OCI-LY1 (cell line): ENCODE results near the gene LITAFD.

Experiments used
- H2AFZ ChIP-seq: fragments of 200-600 bp; sonication (generic), shearing (Covaris generic); 2 replicates; pipeline ENCODE4 v1.6.0; 2014; ENCODE audit warnings: antibody characterized with exemption, mild to moderate bottlenecking, low read length
- H3F3A ChIP-seq: fragments of 200-600 bp; sonication (generic), shearing (Covaris generic); 2 replicates; pipeline ENCODE4 v1.6.0; 2014; ENCODE audit warnings: mild to moderate bottlenecking, antibody characterized with exemption, low read length, moderate library complexity; ENCODE audit not compliant: insufficient read depth
- H3K27ac ChIP-seq: fragments of 200-600 bp; sonication (generic); 2 replicates; pipeline ENCODE4 v1.5.1; 2014; ENCODE audit warnings: low read length, mixed run types, mild to moderate bottlenecking, low read depth; ENCODE audit not compliant: poor library complexity, severe bottlenecking
- H3K27me3 ChIP-seq: fragments of 200-600 bp; sonication (generic); 2 replicates; pipeline ENCODE4 v1.6.0; 2014; ENCODE audit warnings: antibody characterized with exemption, mild to moderate bottlenecking, low read length, moderate library complexity; ENCODE audit not compliant: insufficient read depth
- H3K36me3 ChIP-seq: fragments of 200-600 bp; sonication (generic); 2 replicates; pipeline ENCODE4 v1.6.1; 2014; ENCODE audit warnings: mild to moderate bottlenecking, antibody characterized with exemption, low read length, moderate library complexity, mixed read lengths; ENCODE audit not compliant: insufficient read depth
- H3K4me1 ChIP-seq: fragments of 200-600 bp; sonication (generic); 2 replicates; pipeline ENCODE4 v1.5.1; 2014; ENCODE audit warnings: mild to moderate bottlenecking, low read length, moderate library complexity; ENCODE audit not compliant: insufficient read depth, severe bottlenecking
- H3K4me2 ChIP-seq: fragments of 200-600 bp; sonication (generic), shearing (Covaris generic); 2 replicates; pipeline ENCODE4 v1.6.1; 2014; ENCODE audit warnings: low read length
- H3K4me3 ChIP-seq: fragments of 200-600 bp; sonication (generic); 2 replicates; pipeline ENCODE4 v1.5.1; 2014; ENCODE audit warnings: low read length, low read depth, mild to moderate bottlenecking, mixed read lengths; ENCODE audit not compliant: poor library complexity, severe bottlenecking
- H3K79me2 ChIP-seq: fragments of 200-600 bp; shearing (Covaris generic); 2 replicates; pipeline ENCODE4 v1.6.1; 2016; ENCODE audit warnings: mixed run types, low read length, mixed read lengths; ENCODE audit not compliant: insufficient read depth
- H3K9ac ChIP-seq: fragments of 200-600 bp; sonication (generic), shearing (Covaris generic); 2 replicates; pipeline ENCODE4 v1.6.1; 2014; ENCODE audit warnings: mild to moderate bottlenecking, low read length, mixed read lengths
- H3K9me2 ChIP-seq: fragments of 200-600 bp; sonication (generic), shearing (Covaris generic); 2 replicates; pipeline ENCODE4 v1.6.1; 2014; ENCODE audit warnings: low read depth, mild to moderate bottlenecking, low read length, mixed read lengths
- H3K9me3 ChIP-seq: fragments of 200-600 bp; shearing (Covaris generic); 2 replicates; pipeline ENCODE4 v1.6.1; 2014; ENCODE audit warnings: low read length, mixed read lengths
- H4K20me1 ChIP-seq: fragments of 200-600 bp; sonication (generic), shearing (Covaris generic); 2 replicates; pipeline ENCODE4 v1.6.0; 2016; ENCODE audit warnings: mild to moderate bottlenecking, low read length; ENCODE audit not compliant: insufficient read depth
- EZH2 ChIP-seq: fragments of 200-600 bp; sonication (generic), shearing (Covaris generic); IDR thresholded peaks from 2 replicates; pipeline ENCODE4 v1.8.0; 2017; ENCODE audit warnings: borderline replicate concordance, mixed run types, mild to moderate bottlenecking, antibody characterized with exemption, low read length, moderate library complexity, mixed read lengths
- TF ChIP-seq, protein P1 (sequence below): fragments of 200-600 bp; sonication (generic), shearing (Covaris generic); IDR thresholded peaks from 2 replicates; pipeline ENCODE4 v1.5.1; 2017; ENCODE audit warnings: mild to moderate bottlenecking, antibody characterized with exemption, low read length, moderate library complexity, mixed read lengths

The LITAFD gene

DNA sequence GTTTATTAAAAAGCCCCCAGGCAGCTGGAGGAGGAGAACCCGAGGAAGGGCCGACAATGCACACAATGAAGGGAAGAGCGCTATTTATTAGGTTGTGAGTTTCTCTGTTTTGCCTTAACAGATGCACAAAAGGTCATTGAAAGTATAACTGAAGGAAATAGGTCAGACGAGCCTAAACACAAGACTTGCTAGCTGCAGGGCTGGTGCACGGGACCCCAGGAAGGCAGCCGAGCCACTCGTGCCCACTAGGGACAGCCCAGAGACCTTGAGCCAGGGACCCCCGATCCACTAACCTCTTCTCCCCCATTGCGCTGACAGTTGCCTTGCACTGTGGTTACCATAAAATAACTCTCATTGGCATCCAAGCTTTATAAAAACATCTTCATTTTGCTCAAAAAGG is 11.3 kb downstream of the LITAFD start:
- Histone ChIP-seq H3K27ac (peak overlapping the region; percentile 96), H3K9me2 (no peaks in the 10 kb centered on the region), H3K4me3 (no peak overlapping the region), H2AFZ (no peak overlapping the region), H3F3A (peaks cover 19% of the 10 kb centered on the region), H3K9ac (peak overlapping the region; percentile 57), H3K27me3 (no peaks in the 10 kb centered on the region), H3K79me2 (no peaks in the 10 kb centered on the region), H3K4me2 (peak overlapping the region; percentile 58), H3K4me1 (peaks cover 69% of the 10 kb centered on the region), H3K9me3 (no peaks in the 10 kb centered on the region), H4K20me1 (no peaks in the 10 kb centered on the region), H3K36me3 (peaks cover 97% of the 10 kb centered on the region)
- TF ChIP-seq, protein P1, sequence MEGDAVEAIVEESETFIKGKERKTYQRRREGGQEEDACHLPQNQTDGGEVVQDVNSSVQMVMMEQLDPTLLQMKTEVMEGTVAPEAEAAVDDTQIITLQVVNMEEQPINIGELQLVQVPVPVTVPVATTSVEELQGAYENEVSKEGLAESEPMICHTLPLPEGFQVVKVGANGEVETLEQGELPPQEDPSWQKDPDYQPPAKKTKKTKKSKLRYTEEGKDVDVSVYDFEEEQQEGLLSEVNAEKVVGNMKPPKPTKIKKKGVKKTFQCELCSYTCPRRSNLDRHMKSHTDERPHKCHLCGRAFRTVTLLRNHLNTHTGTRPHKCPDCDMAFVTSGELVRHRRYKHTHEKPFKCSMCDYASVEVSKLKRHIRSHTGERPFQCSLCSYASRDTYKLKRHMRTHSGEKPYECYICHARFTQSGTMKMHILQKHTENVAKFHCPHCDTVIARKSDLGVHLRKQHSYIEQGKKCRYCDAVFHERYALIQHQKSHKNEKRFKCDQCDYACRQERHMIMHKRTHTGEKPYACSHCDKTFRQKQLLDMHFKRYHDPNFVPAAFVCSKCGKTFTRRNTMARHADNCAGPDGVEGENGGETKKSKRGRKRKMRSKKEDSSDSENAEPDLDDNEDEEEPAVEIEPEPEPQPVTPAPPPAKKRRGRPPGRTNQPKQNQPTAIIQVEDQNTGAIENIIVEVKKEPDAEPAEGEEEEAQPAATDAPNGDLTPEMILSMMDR, result no peak; the same call in 1 of the 2 replicates
- TF ChIP-seq EZH2, result no peak

GRCh38 chr16:8893976-8894690 is 12.0 kb downstream of the LITAFD start:
- H3K27me3 ChIP-seq, result no peaks in the 10 kb centered on the region
- H3K4me2 ChIP-seq, result peak overlapping the region; percentile 16; the same call in 1 of the 2 replicates
- peaks cover 62% of the 10 kb centered on the region for H3K4me1 ChIP-seq
- peaks cover 15% of the 10 kb centered on the region for H3F3A ChIP-seq
- no peaks in the 10 kb centered on the region for H3K9me2 ChIP-seq
- H3K4me3 ChIP-seq, result no peak overlapping the region
- H3K9ac ChIP-seq, result peak overlapping the region; percentile 57; the same call in 1 of the 2 replicates
- no peak overlapping the region for H2AFZ ChIP-seq
- peaks cover 98% of the 10 kb centered on the region for H3K36me3 ChIP-seq
- TF ChIP-seq, protein P1, result no peak
- TF ChIP-seq EZH2, result no peak
- H3K79me2 ChIP-seq, result no peaks in the 10 kb centered on the region
- H3K9me3 ChIP-seq, result no peaks in the 10 kb centered on the region
- H3K27ac ChIP-seq, result peak overlapping the region; percentile 96
- H4K20me1 ChIP-seq, result no peaks in the 10 kb centered on the region

DNA sequence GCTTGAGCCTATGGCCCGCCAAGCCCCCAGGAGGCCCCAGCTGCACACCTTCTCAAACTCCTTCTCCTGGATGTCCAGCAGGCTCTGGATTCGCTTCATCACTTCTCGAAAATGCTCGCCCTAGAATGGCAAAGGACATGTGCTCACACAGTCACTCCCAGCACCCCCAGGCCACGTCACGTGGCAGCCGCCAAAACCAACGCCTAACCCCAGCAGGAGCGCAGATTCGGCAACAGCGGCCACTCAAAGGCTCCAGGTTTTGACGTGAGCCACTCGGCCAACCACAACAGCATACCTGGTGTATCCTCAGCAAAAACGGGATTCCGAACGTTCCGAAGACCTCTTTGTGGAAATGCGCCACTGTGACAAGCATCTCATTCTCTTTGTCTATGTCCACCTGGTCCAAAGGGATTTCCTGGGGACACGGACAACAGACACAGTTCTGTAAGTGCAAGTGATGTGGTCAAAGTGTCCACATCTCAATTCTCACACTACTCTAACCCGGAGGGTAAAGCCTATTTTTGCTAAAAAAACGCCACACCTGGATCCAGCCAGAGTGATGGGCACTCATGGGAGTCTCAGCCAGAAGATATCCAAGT is 12.7 kb downstream of the LITAFD start:
- no peaks in the 10 kb centered on the region for H3K9me3 ChIP-seq
- H3F3A ChIP-seq, result peaks cover 15% of the 10 kb centered on the region
- no peaks in the 10 kb centered on the region for H3K79me2 ChIP-seq
- H2AFZ ChIP-seq, result no peak overlapping the region
- H3K27me3 ChIP-seq, result no peaks in the 10 kb centered on the region
- H3K36me3 ChIP-seq, result peaks cover 98% of the 10 kb centered on the region
- no peak overlapping the region for H3K4me2 ChIP-seq
- H4K20me1 ChIP-seq, result no peaks in the 10 kb centered on the region
- H3K9me2 ChIP-seq, result no peaks in the 10 kb centered on the region
- no peak overlapping the region for H3K9ac ChIP-seq
- peak overlapping the region; percentile 96 for H3K27ac ChIP-seq
- peaks cover 55% of the 10 kb centered on the region for H3K4me1 ChIP-seq
- TF ChIP-seq, protein P1, result no peak
- no peak for TF ChIP-seq EZH2
- no peak overlapping the region for H3K4me3 ChIP-seq
